Lung (tissue), 12 donors: ENCODE results near the gene PLEKHH1. TPM values are rescaled to one million over a fixed set of nuclear protein-coding genes. Genes with fewer than 3 reads are reported as not detected.

ENCODE experiments used
- ATAC-seq: fragments of 200-7000 bp; cut with Tn5 transposase; one replicate; pipeline ENCODE4 v1.9.1; 2020; ENCODE audit warnings: moderate number of reproducible peaks; ENCODE audit not compliant: insufficient read depth, low FRiP score
- DNase-seq, 3 donors: peaks; one replicate each; pipeline ENCODE4 v3.0.0-alpha.2; 2013 to 2017
- H3K27ac ChIP-seq, 2 donors: one replicate each; pipeline ENCODE4 v1.5.1; 2013; ENCODE audit warnings: mild to moderate bottlenecking in 2 of 2, moderate library complexity in 2 of 2, control low read depth in 1 of 2, inconsistent platforms in 1 of 2, low read depth in 1 of 2, low read length in 1 of 2
- H3K27me3 ChIP-seq, 3 donors: one replicate each; pipeline ENCODE4 v1.5.1; 2013; ENCODE audit warnings: low read length in 2 of 3; ENCODE audit not compliant: control insufficient read depth in 3 of 3, insufficient read depth in 3 of 3
- H3K36me3 ChIP-seq, 4 donors: one replicate each; pipeline ENCODE4 v1.5.1; 2013; ENCODE audit warnings: low read length in 4 of 4, mild to moderate bottlenecking in 1 of 4, moderate library complexity in 1 of 4; ENCODE audit not compliant: control insufficient read depth in 4 of 4, insufficient read depth in 4 of 4
- H3K4me1 ChIP-seq, 5 donors: one replicate each; pipeline ENCODE4 v1.5.1; 2013; ENCODE audit warnings: low read length in 5 of 5, mild to moderate bottlenecking in 2 of 5, moderate library complexity in 1 of 5; ENCODE audit not compliant: control insufficient read depth in 5 of 5, insufficient read depth in 5 of 5
- H3K4me3 ChIP-seq: one replicate; pipeline ENCODE4 v1.5.1; 2013; ENCODE audit warnings: mild to moderate bottlenecking, control low read depth, moderate library complexity
- H3K9ac ChIP-seq, 2 donors: one replicate each; pipeline ENCODE4 v1.5.1; 2013; ENCODE audit warnings: low read length in 2 of 2, control low read depth in 1 of 2; ENCODE audit not compliant: insufficient read depth in 1 of 2
- H3K9me3 ChIP-seq, 4 donors: one replicate each; pipeline ENCODE4 v1.5.1; 2013; ENCODE audit warnings: low read length in 3 of 4, mild to moderate bottlenecking in 1 of 4, moderate library complexity in 1 of 4; ENCODE audit not compliant: control insufficient read depth in 4 of 4, insufficient read depth in 3 of 4
- WGBS, 2 donors: extraction: QIAGEN DNeasy Blood & Tissue Kit; methylation state at CpG; one replicate each; pipeline ENCODE4 v1.1.7; 2013; 5-methylcytosine and 5-hydroxymethylcytosine counted together
- polyA plus RNA-seq, 2 donors: library from polyadenylated mRNA; stranded (reverse); fragments of 200-250 nt; gene quantifications; one replicate each; pipeline ENCODE4 v1.2.1, GENCODE V29; 2013
- total RNA-seq, 2 donors: library from RNA; depleted of rRNA in 1 of 2; stranded (reverse); fragments of >200 nt in 1 of 2; gene quantifications; one replicate each; pipeline ENCODE4 v1.2.1, GENCODE V29; 2014 to 2021
- TF ChIP-seq, protein P1 (sequence below): IDR thresholded peaks from 2 replicates; pipeline ENCODE4 v1.5.1; 2012; ENCODE audit warnings: mild to moderate bottlenecking; ENCODE audit errors: control extremely low read depth, extremely low read depth
- donor health status: control.
- donor health status: control.
- donor health status: Bipolar disorder and iron deficiency.
- donor health status: healthy.
- donor health status: DM: yes; HTN: yes; CAD: no.

PLEKHH1 gene
- total and polyA plus RNA-seq, 4 donors, result 0.80 to 9.3 (median 2.9) TPM

DNA sequence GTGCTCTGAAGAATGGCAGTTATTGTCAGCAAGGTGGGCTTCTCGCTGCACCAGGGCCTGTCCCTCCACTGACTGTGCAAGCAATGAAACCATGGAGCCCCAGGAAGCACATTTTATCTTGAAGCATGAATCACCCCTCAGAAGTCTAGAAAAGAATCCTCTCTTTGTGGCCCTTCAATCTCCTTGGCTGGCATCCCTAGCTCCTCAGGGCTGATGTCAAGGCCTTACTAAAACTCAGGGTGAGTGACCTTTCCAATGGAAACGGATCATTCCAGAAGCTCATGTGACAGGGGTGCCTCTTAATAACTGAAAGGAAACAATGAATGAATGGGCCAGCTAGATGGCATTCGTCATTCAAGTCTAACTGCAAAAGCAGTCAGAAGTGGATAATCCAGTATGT, 22.3 kb upstream of the PLEKHH1 start:
- no peak overlapping the region for H3K27ac ChIP-seq
- H3K4me1 ChIP-seq, result peaks cover 0 to 7% (median 0%) of the 10 kb centered on the region in 5 donors
- H3K9me3 ChIP-seq, result no peaks in the 10 kb centered on the region
- H3K4me3 ChIP-seq, result no peak overlapping the region
- WGBS, 2 donors, result 73 to 80% methylated on average over 3 of the region's 3 CpGs
- no peak overlapping the region for H3K9ac ChIP-seq
- DNase-seq (no peak), ATAC-seq (no peak)
- H3K27me3 ChIP-seq, result peaks cover 0 to 3% (median 3%) of the 10 kb centered on the region in 3 donors
- no peaks in the 10 kb centered on the region for H3K36me3 ChIP-seq
- TF ChIP-seq, protein P1, sequence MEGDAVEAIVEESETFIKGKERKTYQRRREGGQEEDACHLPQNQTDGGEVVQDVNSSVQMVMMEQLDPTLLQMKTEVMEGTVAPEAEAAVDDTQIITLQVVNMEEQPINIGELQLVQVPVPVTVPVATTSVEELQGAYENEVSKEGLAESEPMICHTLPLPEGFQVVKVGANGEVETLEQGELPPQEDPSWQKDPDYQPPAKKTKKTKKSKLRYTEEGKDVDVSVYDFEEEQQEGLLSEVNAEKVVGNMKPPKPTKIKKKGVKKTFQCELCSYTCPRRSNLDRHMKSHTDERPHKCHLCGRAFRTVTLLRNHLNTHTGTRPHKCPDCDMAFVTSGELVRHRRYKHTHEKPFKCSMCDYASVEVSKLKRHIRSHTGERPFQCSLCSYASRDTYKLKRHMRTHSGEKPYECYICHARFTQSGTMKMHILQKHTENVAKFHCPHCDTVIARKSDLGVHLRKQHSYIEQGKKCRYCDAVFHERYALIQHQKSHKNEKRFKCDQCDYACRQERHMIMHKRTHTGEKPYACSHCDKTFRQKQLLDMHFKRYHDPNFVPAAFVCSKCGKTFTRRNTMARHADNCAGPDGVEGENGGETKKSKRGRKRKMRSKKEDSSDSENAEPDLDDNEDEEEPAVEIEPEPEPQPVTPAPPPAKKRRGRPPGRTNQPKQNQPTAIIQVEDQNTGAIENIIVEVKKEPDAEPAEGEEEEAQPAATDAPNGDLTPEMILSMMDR, result no peak

DNA sequence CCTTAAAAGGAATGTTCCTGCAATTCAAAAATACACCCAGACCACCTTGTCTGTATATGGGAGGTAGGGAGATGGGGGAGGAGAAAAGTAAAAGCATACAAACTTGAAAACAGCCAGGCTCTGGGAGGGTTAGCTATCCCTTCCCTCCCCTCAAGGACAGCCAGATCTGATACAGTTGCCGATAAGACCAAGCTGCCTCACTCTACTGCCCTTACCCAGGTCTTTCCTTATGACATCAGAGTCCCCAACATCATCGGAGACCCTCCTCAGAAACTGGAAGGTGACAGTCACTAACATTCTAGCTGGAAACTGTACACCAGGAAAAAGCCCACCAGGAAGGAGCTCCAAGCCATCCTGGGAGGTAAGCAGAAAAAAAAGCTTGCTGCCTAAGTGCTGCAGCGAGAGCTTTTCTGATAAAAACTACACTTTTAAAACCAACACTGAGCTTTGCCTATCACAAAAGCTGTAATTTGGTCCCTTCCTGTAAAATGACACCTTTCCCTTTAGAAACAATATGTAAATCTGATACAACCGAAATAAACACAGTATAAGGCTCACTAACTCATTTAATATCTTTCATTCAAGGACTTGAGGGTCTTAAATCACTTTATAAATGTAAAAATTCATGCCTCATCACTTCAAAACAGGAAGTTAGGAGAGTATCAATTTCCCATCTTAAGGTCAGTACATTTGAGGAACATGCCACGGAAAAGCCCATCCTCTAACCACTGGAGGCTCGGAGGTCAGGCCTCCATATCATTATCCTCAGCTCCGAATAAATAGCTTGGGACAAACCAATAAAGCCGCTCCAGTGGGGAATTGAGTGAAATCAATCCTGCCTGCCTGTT, 20.4 kb upstream of the PLEKHH1 start:
- no peak for ATAC-seq
- H3K27ac ChIP-seq, result no peak overlapping the region

DNA sequence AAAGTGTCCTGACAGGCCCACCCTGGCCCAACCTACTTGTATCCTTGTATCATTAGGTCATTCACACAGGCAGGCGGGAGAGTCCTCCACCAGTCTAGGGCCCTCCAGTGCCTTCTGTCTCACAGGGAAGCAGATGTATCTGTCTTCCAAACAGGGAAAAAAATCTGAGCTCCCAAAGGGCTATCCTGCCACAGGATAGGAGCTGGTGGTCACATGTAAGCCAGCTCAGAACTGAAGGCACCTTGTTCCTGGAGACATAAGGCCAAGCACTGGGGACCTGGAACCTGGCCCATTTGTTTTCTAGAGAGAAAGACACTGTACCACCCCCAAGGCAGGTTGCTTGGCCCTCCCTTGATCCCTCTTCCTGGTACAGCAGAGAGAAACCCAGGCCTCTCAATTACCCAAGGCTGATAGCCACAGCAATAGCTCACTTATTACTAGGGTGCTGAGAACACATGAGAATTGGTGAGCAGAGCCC, 19.4 kb upstream of the PLEKHH1 start:
- no peak for ATAC-seq
- Histone ChIP-seq H3K4me3 (no peak overlapping the region), H3K27ac (peak overlapping the region in 1 of 2 donors; percentile 22), H3K9me3 (no peaks in the 10 kb centered on the region), H3K27me3 (peaks cover 0 to 19% (median 15%) of the 10 kb centered on the region in 3 donors), H3K36me3 (no peaks in the 10 kb centered on the region), H3K4me1 (peaks cover 0 to 7% (median 0%) of the 10 kb centered on the region in 5 donors), H3K9ac (no peak overlapping the region)
- DNase-seq, result peak in 1 of 3 donors; percentile 20
- TF ChIP-seq, protein P1, result no peak
- WGBS, 2 donors, result 92 to 93% methylated on average over 1 of the region's 1 CpG

More for the DNA sequence above, 20.4 kb upstream of the PLEKHH1 start:
- no peak for DNase-seq
- Histone ChIP-seq H3K9me3 (no peaks in the 10 kb centered on the region), H3K4me3 (no peak overlapping the region), H3K9ac (no peak overlapping the region), H3K27me3 (peaks cover 0 to 17% (median 10%) of the 10 kb centered on the region in 3 donors), H3K4me1 (peaks cover 0 to 7% (median 0%) of the 10 kb centered on the region in 5 donors), H3K36me3 (no peaks in the 10 kb centered on the region)
- TF ChIP-seq, protein P1, result no peak
- WGBS, 2 donors, result 68 to 72% methylated on average over 8 of the region's 8 CpGs
